HG02852 (cell line): Measurements from ENCODE around the gene SPG11.
"Not testable (repeated sequence)": the region's sequence is repeated elsewhere in the genome, so short reads cannot be mapped to it uniquely, and the experiment has no call there.

Experiments used
- ATAC-seq: cut with Tn5 transposase; IDR thresholded peaks from one replicate; pipeline ENCODE4 v1.9.1; 2021; ENCODE audit warnings: mild to moderate bottlenecking, moderate library complexity; ENCODE audit not compliant: unreplicated experiment

SPG11 gene

DNA sequence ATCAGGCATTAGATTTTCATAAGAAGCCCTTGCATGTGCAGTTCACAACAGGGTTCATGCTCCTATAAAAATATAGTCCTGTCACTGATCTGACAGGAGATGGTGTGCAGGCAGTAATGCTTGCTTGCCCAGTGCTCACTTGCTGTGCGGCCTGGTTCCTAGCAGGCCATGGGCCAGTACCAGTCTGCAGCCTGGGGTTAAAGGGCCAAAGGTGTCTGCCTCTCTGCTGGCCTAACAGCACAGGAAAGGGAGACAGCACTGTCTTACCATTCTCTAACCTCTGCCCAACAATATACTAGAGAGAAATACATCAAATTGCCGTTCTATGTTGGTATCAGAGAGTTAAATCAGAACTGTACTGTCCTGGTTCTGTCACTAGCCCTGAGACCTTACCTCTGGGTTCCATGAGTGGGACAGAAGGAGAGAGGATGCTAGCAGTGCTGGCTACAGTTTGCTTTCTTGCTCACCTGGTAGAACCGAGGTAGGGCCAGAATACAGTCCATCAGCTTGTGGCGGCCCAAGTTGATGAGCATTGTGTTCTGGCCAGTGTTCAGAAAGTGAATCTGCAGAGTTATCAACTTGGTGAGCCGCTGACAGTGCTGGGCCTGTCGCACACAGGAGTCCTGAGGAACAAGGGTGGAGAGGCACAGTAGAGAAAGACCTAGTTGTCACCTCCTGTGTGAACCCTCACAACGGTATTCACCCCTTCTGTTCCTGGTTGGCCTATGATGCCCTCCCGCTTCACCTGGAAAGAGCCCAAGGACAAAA lies 97.9 kb downstream of the SPG11 start:
- ATAC-seq: no peak

DNA sequence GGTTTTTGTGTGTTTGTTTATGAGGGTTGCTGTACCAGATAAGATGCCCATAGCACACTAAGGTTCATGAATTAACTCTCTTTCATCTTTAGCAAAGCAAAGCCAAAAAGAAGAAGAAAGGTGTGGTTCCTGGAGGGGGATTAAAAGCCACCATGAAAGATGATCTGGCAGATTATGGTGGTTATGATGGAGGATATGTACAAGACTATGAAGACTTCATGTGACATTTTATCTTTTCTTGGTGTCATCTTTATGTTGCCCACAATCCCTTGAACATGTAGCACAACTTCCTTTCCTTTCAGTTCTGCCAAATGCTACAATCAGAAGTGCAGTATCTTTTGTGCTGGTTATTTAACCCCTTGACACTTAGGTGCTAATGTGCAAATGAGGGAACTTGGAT lies 102.5 kb downstream of the SPG11 start:
- ATAC-seq: not testable (repeated sequence)

DNA sequence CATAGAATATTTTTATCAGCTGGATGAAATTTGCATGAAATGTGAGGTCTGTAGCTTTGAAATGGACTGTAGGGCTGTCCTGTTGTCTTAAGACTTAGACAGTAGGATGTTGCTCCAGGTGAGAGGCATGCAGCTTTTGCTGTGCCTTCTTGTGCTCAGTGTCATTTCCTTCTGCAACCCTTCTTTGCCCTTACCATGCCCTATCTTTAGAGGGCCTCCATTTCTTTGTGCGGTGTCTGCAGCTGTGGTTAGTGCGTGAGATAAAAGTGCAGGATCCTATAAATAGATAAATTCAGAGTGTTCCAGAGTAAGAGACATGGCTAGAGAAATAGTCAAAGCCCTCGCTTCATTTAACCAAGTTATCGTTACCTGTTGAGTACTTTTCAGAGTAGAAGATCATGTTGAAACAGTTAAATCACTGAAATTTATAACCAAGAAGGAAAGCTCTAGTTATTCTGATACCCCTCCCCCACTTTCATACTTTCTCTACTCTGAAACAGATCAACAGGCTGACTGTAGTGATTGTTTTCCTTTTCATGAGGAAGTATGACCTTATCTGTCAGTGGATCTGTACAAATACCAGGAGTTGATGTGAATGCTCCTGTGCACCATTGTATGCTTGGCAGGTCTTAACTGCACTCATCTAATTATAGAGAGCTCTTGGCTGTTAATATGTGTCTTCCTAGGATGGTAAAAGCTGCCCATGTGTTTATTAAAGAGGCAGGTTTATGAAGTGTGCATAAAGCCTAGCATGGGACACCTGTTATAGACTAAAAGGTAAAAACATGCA lies 108.3 kb downstream of the SPG11 start:
- ATAC-seq: no peak

DNA sequence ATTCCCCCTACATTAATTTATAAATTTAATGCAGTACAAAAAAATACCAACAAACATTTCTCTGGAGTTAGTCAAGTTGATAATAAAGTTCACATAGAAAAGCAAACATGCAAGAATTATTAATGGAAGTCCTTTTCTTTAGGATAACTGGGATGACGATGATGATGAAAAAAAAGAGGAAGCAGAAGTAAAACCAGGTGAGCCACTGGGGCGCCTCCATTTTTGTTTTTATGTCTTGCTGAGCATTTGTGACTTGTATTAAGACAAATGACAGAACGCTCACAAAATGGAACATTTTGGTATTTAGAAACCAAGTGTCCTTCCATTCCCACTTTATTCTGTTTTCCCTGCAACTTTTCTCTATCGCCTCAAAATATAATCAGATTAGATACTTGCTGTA lies 112.7 kb downstream of the SPG11 start:
- no peak for ATAC-seq

DNA sequence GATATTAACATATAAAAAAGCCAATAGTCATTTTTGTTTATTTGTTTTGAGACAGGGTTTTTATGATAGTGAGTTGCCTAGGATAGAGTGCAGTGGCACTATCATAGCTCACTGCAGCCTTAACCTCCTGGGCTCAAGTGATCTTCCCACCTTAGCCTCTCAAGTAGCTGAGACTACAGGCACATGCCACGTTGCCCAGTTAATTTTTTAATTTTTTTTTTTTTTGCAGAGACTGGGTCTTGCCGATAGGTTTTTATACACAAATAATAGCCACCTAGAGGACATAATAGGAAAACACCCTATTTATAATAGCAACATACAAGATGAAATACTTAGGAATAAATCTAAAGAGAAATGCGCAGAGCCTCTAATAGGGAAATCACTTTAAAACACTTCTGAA lies 113.2 kb downstream of the SPG11 start:
- no peak for ATAC-seq

DNA sequence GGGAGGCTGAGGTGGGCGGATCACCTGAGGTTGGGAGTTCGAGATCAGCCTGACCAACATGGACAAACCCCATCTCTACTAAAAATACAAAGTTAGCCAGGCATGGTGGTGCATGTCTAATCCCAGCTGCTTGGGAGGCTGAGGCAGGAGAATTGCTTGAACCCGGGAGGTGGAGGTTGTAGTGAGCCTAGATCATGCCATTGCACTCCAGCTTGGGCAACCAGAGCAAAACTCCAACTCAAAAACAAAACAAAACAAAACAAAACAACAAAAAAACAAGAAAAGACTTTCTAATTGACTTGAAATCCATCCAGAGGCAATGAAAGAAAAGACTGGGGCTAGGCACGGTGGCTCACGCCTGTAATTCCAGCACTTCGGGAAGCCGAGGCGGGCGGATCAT lies 114.3 kb downstream of the SPG11 start:
- not testable (repeated sequence) for ATAC-seq

DNA sequence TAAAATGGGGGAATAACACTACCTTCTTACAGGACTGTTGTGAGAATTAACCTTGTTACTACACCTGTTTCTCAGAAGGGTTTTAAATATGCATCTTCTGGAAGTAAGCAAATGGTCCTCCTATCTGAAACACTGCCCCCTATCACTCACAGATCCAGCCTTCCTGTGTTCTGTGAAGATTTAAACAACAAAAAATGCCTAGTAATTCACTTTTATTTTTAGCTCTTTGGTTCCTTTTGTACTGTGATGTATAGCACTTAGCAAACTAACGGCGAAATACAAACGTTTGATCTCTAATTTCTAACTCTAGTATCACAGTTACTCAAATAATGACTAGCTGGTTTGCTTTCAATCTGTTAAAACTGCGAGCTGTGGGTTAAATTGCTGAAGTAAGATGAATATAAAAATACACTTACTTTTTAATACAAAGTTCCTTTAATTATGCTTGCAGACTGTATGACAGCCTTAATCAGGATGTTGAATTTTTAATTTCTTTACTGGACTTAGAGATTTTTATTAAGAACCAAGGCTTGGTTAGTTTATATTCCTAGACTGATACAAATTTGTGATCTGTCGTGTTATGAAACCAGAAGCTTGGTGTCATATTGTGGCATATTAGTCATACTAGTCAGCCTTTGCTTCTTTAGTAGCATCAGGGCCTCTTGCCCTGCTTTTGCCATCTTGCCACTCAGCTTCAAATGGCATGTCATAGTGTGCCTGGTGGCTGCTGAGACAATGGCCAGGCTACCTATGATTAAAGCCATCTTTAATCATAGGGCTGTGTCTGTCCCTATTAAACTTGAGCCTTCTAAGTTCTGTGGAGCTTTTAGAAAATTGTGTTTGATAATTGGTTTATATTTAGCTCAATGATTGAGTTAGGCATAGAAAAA lies 117.3 kb downstream of the SPG11 start:
- peak; percentile 59 for ATAC-seq

DNA sequence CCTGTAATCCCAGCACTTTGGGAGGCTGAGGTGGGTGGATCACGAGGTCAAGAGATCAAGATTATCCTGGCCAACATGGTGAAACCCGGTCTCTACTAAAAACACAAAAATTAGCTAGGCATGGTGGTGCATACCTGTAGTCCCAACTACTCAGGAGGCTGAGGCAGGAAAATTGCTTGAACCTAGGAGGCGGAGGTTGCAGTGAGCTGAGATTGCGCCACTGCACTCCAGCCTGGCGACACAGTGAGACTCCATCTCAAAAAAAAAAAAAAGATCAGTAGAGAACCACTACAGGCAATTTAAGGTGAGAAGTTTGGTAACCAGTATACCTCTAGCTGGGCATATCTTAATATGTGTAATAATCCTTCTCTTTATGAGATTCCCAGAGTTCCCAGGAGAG lies 118.7 kb downstream of the SPG11 start:
- ATAC-seq: not testable (repeated sequence)

DNA sequence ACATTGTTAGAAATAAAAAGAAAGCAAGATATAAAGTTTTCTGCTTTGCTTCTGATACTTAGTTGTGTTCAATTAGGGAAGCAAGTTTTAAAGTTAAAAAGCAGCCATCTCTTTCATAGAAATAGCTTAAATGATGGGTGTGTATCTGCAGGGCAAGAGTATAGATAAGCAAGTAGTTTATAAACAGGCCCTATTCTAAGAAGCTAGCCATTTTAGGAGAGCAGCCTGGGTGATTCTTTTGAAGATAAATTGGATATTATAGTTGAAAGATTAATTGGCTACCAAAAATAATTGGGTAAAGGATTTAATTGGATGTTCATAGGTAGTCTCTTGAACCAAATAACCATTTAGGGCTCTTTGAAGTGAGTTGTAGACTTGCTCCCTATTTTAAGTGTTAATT lies 120.9 kb downstream of the SPG11 start:
- ATAC-seq: no peak

DNA sequence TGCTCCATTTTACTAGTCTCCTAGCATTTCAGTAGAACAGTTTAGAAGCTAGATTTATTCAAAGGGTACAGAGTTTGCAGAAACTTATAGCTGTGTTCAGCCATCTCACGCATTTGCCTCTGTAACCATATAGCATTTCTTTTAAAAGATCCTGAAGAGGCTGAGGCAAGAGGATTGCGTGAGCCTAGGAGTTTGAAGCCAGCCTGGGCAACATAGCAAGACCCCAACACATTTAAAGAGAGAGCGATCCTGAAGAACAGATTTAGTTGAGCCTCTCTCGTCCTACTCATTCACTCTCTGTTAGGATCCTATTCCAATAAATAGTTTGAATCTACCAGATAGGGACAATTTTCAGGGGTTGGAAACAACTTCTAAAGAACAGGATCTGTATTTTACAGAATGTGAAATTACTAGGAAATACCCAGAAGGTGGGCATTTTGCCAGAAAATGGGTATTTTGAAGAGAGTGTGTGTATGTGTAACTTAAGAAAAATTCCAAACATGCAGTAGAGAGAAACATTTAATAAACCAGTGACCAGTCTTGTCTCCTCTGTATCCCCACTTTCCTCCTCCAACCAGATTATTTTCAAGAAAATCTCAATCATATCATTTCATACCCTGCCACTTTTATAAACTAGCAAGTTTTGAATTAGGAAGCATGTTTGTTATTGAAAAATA lies 122.0 kb downstream of the SPG11 start:
- ATAC-seq: no peak

DNA sequence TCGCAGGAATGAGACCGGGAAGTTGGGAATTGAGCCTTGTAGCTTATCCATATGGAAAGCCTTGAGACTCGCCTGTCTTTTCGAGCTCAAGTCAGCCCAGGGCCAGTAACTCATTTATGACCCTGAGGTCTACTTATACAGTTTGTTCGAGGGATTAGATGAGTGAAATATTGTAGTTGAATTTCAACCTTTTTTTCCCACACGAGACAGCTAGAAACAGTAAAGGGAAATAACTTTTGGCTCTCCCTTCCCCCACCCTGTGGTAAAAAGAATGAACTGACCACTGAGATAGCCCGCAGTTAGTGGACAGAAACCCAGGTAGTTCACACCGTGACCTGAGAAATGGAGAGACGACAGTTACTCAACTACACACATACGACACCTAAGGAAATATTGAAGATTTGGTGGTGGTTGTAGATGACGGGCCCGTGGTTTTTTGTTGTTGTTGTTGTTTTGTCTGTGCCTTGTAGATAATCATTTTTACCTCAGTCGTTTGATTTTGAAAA lies 125.7 kb downstream of the SPG11 start:
- no peak for ATAC-seq

DNA sequence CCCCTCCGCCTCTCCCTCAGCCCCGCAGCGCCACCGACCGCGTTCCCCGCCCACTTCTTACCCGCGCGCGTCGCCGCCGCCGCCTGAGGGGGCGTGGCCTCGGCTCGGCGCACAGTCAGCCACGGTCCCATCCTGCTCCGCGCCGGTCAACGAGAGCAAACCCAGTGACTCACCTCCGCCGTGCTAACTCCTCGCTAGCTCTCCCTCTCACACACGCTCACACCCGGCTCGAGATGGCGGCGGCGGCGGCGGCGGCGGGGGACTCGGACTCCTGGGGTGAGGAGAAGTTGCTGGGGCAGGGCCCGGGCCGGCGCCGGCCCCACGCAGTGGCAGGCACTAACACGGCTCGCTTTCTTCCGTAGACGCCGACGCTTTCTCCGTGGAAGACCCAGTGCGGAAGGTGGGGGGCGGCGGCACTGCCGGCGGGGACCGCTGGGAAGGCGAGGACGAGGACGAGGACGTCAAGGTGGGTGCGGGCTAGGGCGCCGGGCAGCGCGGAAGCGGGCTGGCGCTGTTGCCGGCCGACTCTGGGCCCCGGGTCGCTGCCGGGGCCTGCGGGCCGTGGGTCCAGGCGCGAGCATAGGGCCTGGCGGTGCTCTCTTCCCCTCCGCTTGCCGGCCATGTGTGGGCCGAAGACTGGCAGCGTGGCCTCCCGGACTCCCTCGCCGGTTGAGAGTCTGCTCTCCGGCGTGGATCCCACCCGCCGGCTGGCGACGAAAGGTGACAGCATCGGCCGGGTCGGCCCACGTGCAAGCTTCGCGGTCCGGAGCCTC lies 126.3 kb downstream of the SPG11 start, which contains the start of gene EIF3J:
Gene EIF3J, plus strand, starts transcription at position 186 of the 773 bp plus-strand sequence. Its CDS starts 48 bp downstream, at position 234.
- peak; percentile 82 for ATAC-seq

DNA sequence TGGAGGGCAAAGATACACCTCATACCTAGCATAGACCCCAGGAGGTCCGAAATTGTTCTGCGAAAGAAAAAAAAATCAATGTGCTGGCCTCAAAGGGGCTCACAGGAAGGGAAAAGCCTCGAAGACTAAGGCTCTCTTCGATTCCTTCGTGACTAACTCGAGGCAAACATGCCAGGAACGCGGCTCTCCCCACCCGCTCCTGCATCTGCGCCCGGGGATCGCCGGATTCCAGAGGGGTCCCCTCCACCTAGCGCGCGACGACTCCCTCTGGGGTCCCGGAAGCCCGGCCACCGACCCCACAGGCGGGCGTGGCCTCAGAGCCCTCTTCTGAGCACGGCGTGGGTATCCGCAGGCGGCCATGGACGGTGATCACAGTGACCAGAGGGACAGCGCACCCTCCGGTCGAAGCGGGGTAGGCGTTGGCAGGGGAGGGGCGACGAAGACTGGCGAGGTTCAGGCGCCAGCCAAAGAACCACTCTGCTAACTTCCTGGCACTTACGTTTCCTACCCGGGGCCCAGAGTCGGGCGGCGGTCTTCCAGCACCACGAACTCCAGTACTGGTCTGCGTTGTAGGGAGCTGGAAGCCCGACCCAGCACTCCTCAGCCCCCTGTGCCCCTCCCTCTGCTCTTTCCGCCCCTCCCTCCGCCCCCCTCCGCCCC lies 127.0 kb downstream of the SPG11 start:
- ATAC-seq: peak; percentile 47

DNA sequence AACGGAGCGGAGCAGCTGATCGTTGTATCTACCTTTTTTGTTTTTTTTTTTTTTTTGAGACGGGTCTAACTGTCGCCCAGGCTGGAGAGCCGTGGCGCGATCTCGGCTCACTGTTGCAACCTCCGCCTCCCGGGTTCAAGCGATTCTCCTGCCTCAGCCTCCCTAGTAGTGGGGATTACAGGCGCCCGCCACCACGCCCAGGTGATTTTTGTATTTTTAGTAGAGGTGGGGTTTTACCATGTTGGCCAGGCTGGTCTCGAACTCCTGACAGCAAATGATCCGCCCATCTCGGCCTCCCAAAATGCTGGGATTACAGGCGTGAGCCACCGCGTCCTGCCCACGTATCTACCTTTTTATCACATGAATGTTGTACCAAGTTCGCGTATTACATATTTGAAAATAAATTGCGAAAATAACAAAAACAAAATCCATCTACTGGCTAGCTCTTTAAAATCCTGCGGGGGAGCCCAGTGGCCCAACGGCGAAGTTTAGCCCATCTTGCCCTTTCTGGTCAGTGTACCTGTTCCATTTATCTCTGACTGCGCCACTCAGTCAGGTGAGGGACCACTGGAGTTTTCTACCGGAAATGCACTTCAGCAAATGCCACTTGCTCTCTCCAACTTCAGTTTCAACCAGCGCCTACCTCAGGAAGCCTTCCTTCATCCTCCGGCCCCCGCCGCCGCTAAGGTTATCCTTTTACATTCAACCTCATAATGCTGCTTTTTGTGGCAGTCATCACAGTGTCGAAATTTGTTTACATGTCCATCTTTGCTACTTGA lies 127.8 kb downstream of the SPG11 start:
- ATAC-seq: peak; percentile 1

DNA sequence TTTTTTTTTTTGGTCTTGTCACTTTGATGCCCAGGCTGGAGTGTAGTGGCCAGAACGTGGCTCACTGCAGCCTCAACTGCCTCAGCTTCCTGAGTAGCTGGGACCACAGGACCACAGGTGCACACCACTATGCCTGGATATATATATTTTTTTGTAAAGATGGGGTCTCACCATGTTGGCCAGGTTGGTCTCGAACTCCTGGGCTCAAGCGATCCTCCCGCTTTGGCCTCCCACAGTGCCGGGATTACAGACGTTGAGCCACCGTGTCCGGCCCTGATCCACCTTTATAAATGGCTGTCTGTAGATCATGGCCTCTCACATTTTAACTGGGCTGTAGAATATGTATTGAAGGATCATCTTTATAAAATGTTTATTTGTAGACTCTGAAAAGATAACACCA lies 128.4 kb downstream of the SPG11 start:
- no peak for ATAC-seq

DNA sequence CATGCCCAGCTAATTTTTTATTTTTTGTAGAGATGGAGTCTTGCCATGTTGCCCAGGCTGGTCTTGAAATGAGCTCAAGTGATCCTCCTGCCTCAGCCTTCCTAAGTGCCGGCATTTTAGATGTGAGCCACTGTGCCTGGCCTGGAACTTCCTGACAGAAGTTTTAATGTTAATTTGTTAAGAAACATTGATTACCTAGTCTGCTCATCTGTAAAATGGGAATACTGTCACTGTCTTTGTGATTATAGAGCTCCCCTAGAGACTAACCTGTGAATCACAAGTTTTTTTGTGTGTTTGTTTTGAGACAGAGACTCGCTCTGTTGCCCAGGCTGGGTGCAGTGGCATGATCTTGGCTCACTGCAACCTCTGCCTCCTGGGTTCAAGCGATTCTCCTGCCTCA lies 130.8 kb downstream of the SPG11 start:
- ATAC-seq: no peak

DNA sequence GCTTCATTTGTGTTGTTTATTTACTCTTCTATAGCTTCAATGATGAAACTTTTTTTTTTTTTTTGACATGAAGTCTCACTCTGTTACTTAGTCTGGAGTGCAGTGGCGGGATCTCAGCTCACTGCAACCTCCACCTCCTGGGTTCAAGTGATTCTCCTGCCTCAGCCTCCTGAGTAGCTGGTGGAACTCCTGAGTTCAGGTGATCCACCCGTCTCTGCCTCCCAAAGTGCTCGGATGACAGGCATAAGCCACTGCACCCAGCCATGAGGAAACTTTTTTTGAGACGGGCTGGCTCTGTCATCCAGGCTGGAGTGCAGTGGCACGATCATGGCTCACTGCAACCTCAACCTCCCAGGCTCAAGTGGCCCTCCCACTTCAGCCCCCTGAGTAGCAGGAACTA lies 131.2 kb downstream of the SPG11 start:
- not testable (repeated sequence) for ATAC-seq

DNA sequence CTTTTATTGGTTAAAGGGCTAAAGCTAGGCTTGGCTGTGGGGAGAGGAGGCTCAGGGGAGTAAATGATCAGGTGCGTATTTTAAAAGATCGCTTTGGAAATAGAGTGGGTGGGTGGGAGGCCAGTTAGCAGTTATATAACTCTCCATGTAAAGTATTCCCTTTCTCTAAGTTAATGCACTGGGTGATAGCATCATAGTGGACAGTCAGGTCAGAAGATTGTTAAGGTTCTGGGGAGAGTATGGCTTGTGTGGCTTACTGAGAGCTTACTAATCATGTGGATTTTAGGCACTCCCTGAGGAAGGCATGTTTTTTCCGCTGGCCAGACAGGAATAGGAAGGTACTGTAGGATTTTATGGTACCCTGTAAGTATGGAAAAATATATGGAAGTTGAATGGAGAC lies 132.8 kb downstream of the SPG11 start:
- ATAC-seq: no peak
